ENCODE measurements around the gene TDRD10. TPM values are rescaled to one million over a fixed set of nuclear protein-coding genes. Genes with fewer than 3 reads are reported as not detected.

The TDRD10 gene
- total and polyA plus RNA-seq, 7 donors = 0.50 to 2.3 (median 0.84) TPM

- intact Hi-C loops (cut with DNase I) = no loop called here
- WGBS, 3 donors = 63 to 73% (median 71%) methylated on average over 1 of the region's 1 CpG
Observed at GRCh38 chr1:154499446-154499845, 2.6 kb upstream of the TDRD10 start.

GRCh38 chr1:154500533-154500932, 1.5 kb upstream of the TDRD10 start:
- H3K27me3 ChIP-seq (ENCODE audit: insufficient read depth in 3 of 3, low read length in 2 of 3) = peaks cover 3 to 62% (median 16%) of the 10 kb centered on the region in 3 donors
- intact Hi-C loops (cut with DNase I) = no loop called here
- 62 to 74% (median 63%) methylated on average over 8 of the region's 8 CpGs for WGBS, 3 donors
- H3K4me1 ChIP-seq = no peaks in the 10 kb centered on the region
- H3K4me3 ChIP-seq = peak overlapping the region; percentile 67
- no peak for TF ChIP-seq CTCF (IDR thresholded peaks at IDR 0.05)
- DNase-seq (no peak), ATAC-seq (no peak)
- no peaks in the 10 kb centered on the region for H3K36me3 ChIP-seq (ENCODE audit: insufficient read depth in 1 of 2, low read depth in 1 of 2)
- no peaks in the 10 kb centered on the region for H3K9me3 ChIP-seq
- no peak overlapping the region for H3K27ac ChIP-seq

More at GRCh38 chr1:154499446-154499845, 2.6 kb upstream of the TDRD10 start:
- peaks cover 3 to 54% (median 16%) of the 10 kb centered on the region in 3 donors for H3K27me3 ChIP-seq (ENCODE audit: insufficient read depth in 3 of 3, low read length in 2 of 3)
- TF ChIP-seq CTCF (IDR thresholded peaks at IDR 0.05) = no peak
- H3K4me1 ChIP-seq = no peaks in the 10 kb centered on the region
- H3K36me3 ChIP-seq (ENCODE audit: insufficient read depth in 1 of 2, low read depth in 1 of 2) = no peaks in the 10 kb centered on the region
- no peak for ATAC-seq
- H3K27ac ChIP-seq = no peak overlapping the region
- H3K9me3 ChIP-seq = no peaks in the 10 kb centered on the region
- DNase-seq = no peak
- H3K4me3 ChIP-seq = peak overlapping the region; percentile 67

- peak overlapping the region; percentile 67 for H3K4me3 ChIP-seq
- TF ChIP-seq CTCF (IDR thresholded peaks at IDR 0.05) = no peak
- H3K9me3 ChIP-seq = peaks cover 6% of the 10 kb centered on the region
- H3K4me1 ChIP-seq = no peaks in the 10 kb centered on the region
- intact Hi-C loops (cut with DNase I) = no loop called here
- H3K36me3 ChIP-seq (ENCODE audit: insufficient read depth in 1 of 2, low read depth in 1 of 2) = no peaks in the 10 kb centered on the region
- peaks cover 3 to 67% (median 16%) of the 10 kb centered on the region in 3 donors for H3K27me3 ChIP-seq (ENCODE audit: insufficient read depth in 3 of 3, low read length in 2 of 3)
- H3K27ac ChIP-seq = peak overlapping the region; percentile 50
- 1 to 2% (median 1%) methylated on average over 30 to 54 of the region's 54 CpGs for WGBS, 3 donors
- DNase-seq (peak; percentile 72 to 79), ATAC-seq (peak; percentile 34 to 67 (median 54))
Observed at GRCh38 chr1:154501423-154502065, 475 bp upstream of the TDRD10 start.

- H3K4me1 ChIP-seq = no peaks in the 10 kb centered on the region
- DNase-seq = peak in 1 of 2 donors; percentile 55
- H3K27ac ChIP-seq = peak overlapping the region; percentile 50
- H3K36me3 ChIP-seq (ENCODE audit: insufficient read depth in 1 of 2, low read depth in 1 of 2) = no peaks in the 10 kb centered on the region
- ATAC-seq = peak; percentile 17 to 56 (median 41)
- WGBS, 3 donors = 13 to 16% (median 15%) methylated on average over 31 to 43 of the region's 43 CpGs
- H3K4me3 ChIP-seq = peak overlapping the region; percentile 67
- peaks cover 6% of the 10 kb centered on the region for H3K9me3 ChIP-seq
- TF ChIP-seq CTCF (IDR thresholded peaks at IDR 0.05) = no peak
- intact Hi-C loops (cut with DNase I) = no loop called here
- peaks cover 3 to 68% (median 16%) of the 10 kb centered on the region in 3 donors for H3K27me3 ChIP-seq (ENCODE audit: insufficient read depth in 3 of 3, low read length in 2 of 3)
Observed at GRCh38 chr1:154502744-154503115, 711 bp downstream of the TDRD10 start.

All from psoas muscle (tissue), 8 donors.